ENCODE data around the gene MKS1. TPM values are rescaled to one million over a fixed set of nuclear protein-coding genes. Genes with fewer than 3 reads are reported as not detected.
A peak's percentile ranks its signal among the peaks of the same experiment; 100 is the strongest.

MKS1 gene
- total and polyA plus RNA-seq, 7 donors = 4.2 to 6.9 (median 5.5) TPM

- Histone ChIP-seq H3K4me3 (no peak overlapping the region), H3K36me3 (ENCODE audit: insufficient read depth in 1 of 2, low read depth in 1 of 2) (no peaks in the 10 kb centered on the region), H3K9me3 (no peaks in the 10 kb centered on the region), H3K27ac (no peak overlapping the region), H3K4me1 (no peaks in the 10 kb centered on the region), H3K27me3 (ENCODE audit: insufficient read depth in 3 of 3, low read length in 2 of 3) (no peaks in the 10 kb centered on the region)
- intact Hi-C loops (cut with DNase I) = no loop called here
- DNase-seq (no peak), ATAC-seq (no peak)
- 59 to 71% (median 63%) methylated on average over 3 of the region's 3 CpGs for WGBS, 3 donors
- TF ChIP-seq CTCF (IDR thresholded peaks at IDR 0.05) = no peak
Measured at GRCh38 chr17:58227733-58228132, 8.7 kb upstream of the MKS1 start.

GRCh38 chr17:58224315-58224714 is 5.3 kb upstream of the MKS1 start:
- Histone ChIP-seq H3K27me3 (ENCODE audit: insufficient read depth in 3 of 3, low read length in 2 of 3) (no peaks in the 10 kb centered on the region), H3K9me3 (no peaks in the 10 kb centered on the region), H3K4me3 (no peak overlapping the region), H3K4me1 (no peaks in the 10 kb centered on the region), H3K36me3 (ENCODE audit: insufficient read depth in 1 of 2, low read depth in 1 of 2) (no peaks in the 10 kb centered on the region), H3K27ac (no peak overlapping the region)
- 29 to 45% (median 34%) methylated on average over 1 of the region's 1 CpG for WGBS, 3 donors
- DNase-seq = no peak
- intact Hi-C loops (cut with DNase I) = no loop called here
- TF ChIP-seq CTCF (IDR thresholded peaks at IDR 0.05) = no peak
- no peak for ATAC-seq

- TF ChIP-seq CTCF (IDR thresholded peaks at IDR 0.05) = no peak
- intact Hi-C loops (cut with DNase I) = no loop called here
- H3K27ac ChIP-seq = peak overlapping the region; percentile 78
- WGBS, 3 donors = 39 to 47% (median 40%) methylated on average over 7 of the region's 7 CpGs
- ATAC-seq = no peak
- peaks cover 0 to 28% of the 10 kb centered on the region in 2 donors for H3K36me3 ChIP-seq (ENCODE audit: insufficient read depth in 1 of 2, low read depth in 1 of 2)
- no peaks in the 10 kb centered on the region for H3K27me3 ChIP-seq (ENCODE audit: insufficient read depth in 3 of 3, low read length in 2 of 3)
- DNase-seq = no peak
- H3K4me1 ChIP-seq = no peaks in the 10 kb centered on the region
- peak overlapping the region; percentile 85 for H3K4me3 ChIP-seq
- no peaks in the 10 kb centered on the region for H3K9me3 ChIP-seq
Measured at GRCh38 chr17:58219789-58220183, 731 bp upstream of the MKS1 start.

- Histone ChIP-seq H3K36me3 (ENCODE audit: insufficient read depth in 1 of 2, low read depth in 1 of 2) (peaks cover 3 to 48% of the 10 kb centered on the region in 2 donors), H3K27me3 (ENCODE audit: insufficient read depth in 3 of 3, low read length in 2 of 3) (no peaks in the 10 kb centered on the region), H3K4me3 (no peak overlapping the region), H3K4me1 (no peaks in the 10 kb centered on the region), H3K9me3 (no peaks in the 10 kb centered on the region), H3K27ac (no peak overlapping the region)
- TF ChIP-seq CTCF (IDR thresholded peaks at IDR 0.05) = no peak
- 78 to 96% (median 87%) methylated on average over 3 of the region's 3 CpGs for WGBS, 3 donors
- ATAC-seq = no peak
- DNase-seq = no peak
- intact Hi-C loops (cut with DNase I) = no loop called here
Measured at GRCh38 chr17:58217766-58218165, 1.3 kb downstream of the MKS1 start.

GRCh38 chr17:58215685-58216084 is 3.4 kb downstream of the MKS1 start:
- H3K36me3 ChIP-seq (ENCODE audit: insufficient read depth in 1 of 2, low read depth in 1 of 2) = peaks cover 4 to 69% of the 10 kb centered on the region in 2 donors
- intact Hi-C loops (cut with DNase I) = loop anchor here in 1 of 2 donors (1.0 kb wide), 1 partner anchor 34 kb away; no protein-coding TSS in a partner anchor

More at GRCh38 chr17:58215685-58216084, 3.4 kb downstream of the MKS1 start:
- Histone ChIP-seq H3K4me1 (no peaks in the 10 kb centered on the region), H3K27me3 (ENCODE audit: insufficient read depth in 3 of 3, low read length in 2 of 3) (no peaks in the 10 kb centered on the region), H3K4me3 (no peak overlapping the region), H3K27ac (no peak overlapping the region), H3K9me3 (no peaks in the 10 kb centered on the region)
- DNase-seq = no peak
- ATAC-seq = no peak
- TF ChIP-seq CTCF (IDR thresholded peaks at IDR 0.05) = no peak
